ENCODE measurements around the gene FBXL7. TPM values are rescaled to one million over a fixed set of nuclear protein-coding genes. Genes with fewer than 3 reads are reported as not detected.

The FBXL7 gene
- total RNA-seq, 1 experiment from 2014 or later, result not detected

DNA sequence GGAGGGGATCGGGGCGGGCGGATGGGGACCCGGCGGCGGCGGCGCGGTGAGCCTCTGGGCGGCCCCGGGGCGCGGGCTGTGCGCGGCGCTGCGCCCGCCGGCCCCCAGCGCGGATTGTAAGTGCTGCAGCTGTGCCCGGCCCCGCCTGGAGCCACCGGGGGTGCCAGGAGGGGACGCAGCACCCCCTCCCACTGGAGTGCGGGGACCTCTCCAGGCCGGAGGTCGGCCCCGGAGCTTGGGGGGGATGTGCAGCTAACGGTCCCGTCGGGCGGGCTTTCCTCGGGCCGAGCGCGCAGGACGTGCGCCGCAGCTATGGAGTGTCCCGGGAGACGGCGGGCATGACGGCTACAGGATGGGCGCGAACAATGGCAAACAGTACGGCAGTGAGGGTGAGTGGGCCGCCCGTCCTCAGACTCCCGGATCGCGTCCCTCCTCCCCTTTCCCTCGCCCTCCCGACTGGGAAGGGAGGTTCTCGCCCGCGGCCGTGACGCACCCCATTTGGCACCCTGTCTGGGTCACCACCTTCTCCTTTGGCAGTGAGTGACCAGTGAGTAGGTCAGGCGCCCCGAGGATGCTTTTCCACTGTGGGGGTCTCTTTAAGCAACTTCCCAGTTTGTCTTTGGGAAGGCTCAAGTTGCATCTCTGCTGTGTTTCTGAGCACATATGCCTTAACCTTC, 483 bp downstream of the FBXL7 start:
- no TSS peak for BruUV-seq (replicated peaks)
- ChIA-PET CTCF (no interaction called here), POLR2A (ENCODE audit: unreplicated experiment) (no interaction called here)
- Histone ChIP-seq H3K9me3 (ENCODE audit: insufficient read depth, low read depth) (no peaks in the 10 kb centered on the region), H3K27me3 (ENCODE audit: insufficient read depth, low read depth) (peaks cover 23% of the 10 kb centered on the region), H3K4me2 (no peak overlapping the region), H4K20me1 (ENCODE audit: insufficient read depth) (no peaks in the 10 kb centered on the region), H3K79me2 (ENCODE audit: low read depth) (no peaks in the 10 kb centered on the region), H3K9me2 (ENCODE audit: insufficient read depth) (no peaks in the 10 kb centered on the region), H3K27ac (no peak overlapping the region), H3K36me3 (ENCODE audit: low read depth) (no peaks in the 10 kb centered on the region), H3K4me1 (replicated peaks; ENCODE audit: insufficient read depth) (no peaks in the 10 kb centered on the region), H3K4me3 (no peak overlapping the region), H3F3A (ENCODE audit: insufficient read depth, low read depth) (no peaks in the 10 kb centered on the region), H2AFZ (no peak overlapping the region)
- intact Hi-C loops (cut with micrococcal nuclease; ENCODE audit: unreplicated experiment), result no loop called here
- DNase-seq, result no peak
- TF ChIP-seq CTCF (conservative IDR thresholded peaks at IDR 0.05), result no peak
- TF ChIP-seq EZH2 (IDR thresholded peaks at IDR 0.05; ENCODE audit: low read depth), result no peak

GRCh38 chr5:15501091-15501791, 1.3 kb downstream of the FBXL7 start:
- no peak overlapping the region for H3K4me2 ChIP-seq
- no peaks in the 10 kb centered on the region for H3K36me3 ChIP-seq (ENCODE audit: low read depth)
- peaks cover 30% of the 10 kb centered on the region for H3K27me3 ChIP-seq (ENCODE audit: insufficient read depth, low read depth)
- ChIA-PET CTCF (no interaction called here), POLR2A (ENCODE audit: unreplicated experiment) (no interaction called here)
- no peak overlapping the region for H2AFZ ChIP-seq
- H3K9me2 ChIP-seq (ENCODE audit: insufficient read depth), result no peaks in the 10 kb centered on the region
- no peaks in the 10 kb centered on the region for H3K4me1 ChIP-seq (replicated peaks; ENCODE audit: insufficient read depth)
- H3F3A ChIP-seq (ENCODE audit: insufficient read depth, low read depth), result no peaks in the 10 kb centered on the region
- no peak for TF ChIP-seq CTCF (conservative IDR thresholded peaks at IDR 0.05)
- TF ChIP-seq EZH2 (IDR thresholded peaks at IDR 0.05; ENCODE audit: low read depth), result no peak
- no TSS peak for BruUV-seq (replicated peaks)
- no peaks in the 10 kb centered on the region for H3K79me2 ChIP-seq (ENCODE audit: low read depth)
- H3K27ac ChIP-seq, result no peak overlapping the region
- no peaks in the 10 kb centered on the region for H4K20me1 ChIP-seq (ENCODE audit: insufficient read depth)
- intact Hi-C loops (cut with micrococcal nuclease; ENCODE audit: unreplicated experiment), result no loop called here
- DNase-seq, result no peak
- no peak overlapping the region for H3K4me3 ChIP-seq
- H3K9me3 ChIP-seq (ENCODE audit: insufficient read depth, low read depth), result no peaks in the 10 kb centered on the region

DNA sequence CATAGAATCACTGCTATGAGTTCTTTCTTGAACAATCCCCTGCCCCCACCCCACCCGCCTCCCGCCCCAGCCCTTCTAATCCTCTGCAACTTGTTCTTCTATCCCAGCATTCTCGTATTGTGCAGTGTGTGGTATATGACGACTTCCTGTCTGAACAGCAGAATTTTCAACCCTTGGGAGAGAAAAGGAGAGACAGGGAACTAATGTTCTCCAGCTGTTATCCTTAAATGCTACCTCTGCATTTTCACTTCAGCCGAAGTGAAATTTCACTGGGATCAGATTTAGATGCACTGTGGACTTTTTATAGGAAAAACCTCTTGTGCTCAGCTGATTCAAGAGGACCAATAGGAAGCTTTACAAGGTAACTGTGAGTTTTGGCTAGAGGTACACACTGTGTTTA, 2.2 kb downstream of the FBXL7 start:
- no peak for TF ChIP-seq EZH2 (IDR thresholded peaks at IDR 0.05; ENCODE audit: low read depth)
- TF ChIP-seq CTCF (conservative IDR thresholded peaks at IDR 0.05), result no peak
- no peak for DNase-seq
- Histone ChIP-seq H3K36me3 (ENCODE audit: low read depth) (no peaks in the 10 kb centered on the region), H3K79me2 (ENCODE audit: low read depth) (no peaks in the 10 kb centered on the region), H3K27me3 (ENCODE audit: insufficient read depth, low read depth) (peaks cover 30% of the 10 kb centered on the region), H2AFZ (no peak overlapping the region), H3K27ac (no peak overlapping the region), H3K4me2 (no peak overlapping the region), H3K9me3 (ENCODE audit: insufficient read depth, low read depth) (no peaks in the 10 kb centered on the region), H3K4me3 (no peak overlapping the region), H3F3A (ENCODE audit: insufficient read depth, low read depth) (no peaks in the 10 kb centered on the region), H4K20me1 (ENCODE audit: insufficient read depth) (no peaks in the 10 kb centered on the region), H3K9me2 (ENCODE audit: insufficient read depth) (no peaks in the 10 kb centered on the region), H3K4me1 (replicated peaks; ENCODE audit: insufficient read depth) (no peaks in the 10 kb centered on the region)
- POLR2A ChIA-PET (ENCODE audit: unreplicated experiment), result no interaction called here
- BruUV-seq (replicated peaks), result no TSS peak
- intact Hi-C loops (cut with micrococcal nuclease; ENCODE audit: unreplicated experiment), result no loop called here
- CTCF ChIA-PET, result no interaction called here
